ENCODE data around the gene LRRC8E.
A peak's percentile ranks its signal among the peaks of the same experiment; 100 is the strongest.

LRRC8E gene

DNA sequence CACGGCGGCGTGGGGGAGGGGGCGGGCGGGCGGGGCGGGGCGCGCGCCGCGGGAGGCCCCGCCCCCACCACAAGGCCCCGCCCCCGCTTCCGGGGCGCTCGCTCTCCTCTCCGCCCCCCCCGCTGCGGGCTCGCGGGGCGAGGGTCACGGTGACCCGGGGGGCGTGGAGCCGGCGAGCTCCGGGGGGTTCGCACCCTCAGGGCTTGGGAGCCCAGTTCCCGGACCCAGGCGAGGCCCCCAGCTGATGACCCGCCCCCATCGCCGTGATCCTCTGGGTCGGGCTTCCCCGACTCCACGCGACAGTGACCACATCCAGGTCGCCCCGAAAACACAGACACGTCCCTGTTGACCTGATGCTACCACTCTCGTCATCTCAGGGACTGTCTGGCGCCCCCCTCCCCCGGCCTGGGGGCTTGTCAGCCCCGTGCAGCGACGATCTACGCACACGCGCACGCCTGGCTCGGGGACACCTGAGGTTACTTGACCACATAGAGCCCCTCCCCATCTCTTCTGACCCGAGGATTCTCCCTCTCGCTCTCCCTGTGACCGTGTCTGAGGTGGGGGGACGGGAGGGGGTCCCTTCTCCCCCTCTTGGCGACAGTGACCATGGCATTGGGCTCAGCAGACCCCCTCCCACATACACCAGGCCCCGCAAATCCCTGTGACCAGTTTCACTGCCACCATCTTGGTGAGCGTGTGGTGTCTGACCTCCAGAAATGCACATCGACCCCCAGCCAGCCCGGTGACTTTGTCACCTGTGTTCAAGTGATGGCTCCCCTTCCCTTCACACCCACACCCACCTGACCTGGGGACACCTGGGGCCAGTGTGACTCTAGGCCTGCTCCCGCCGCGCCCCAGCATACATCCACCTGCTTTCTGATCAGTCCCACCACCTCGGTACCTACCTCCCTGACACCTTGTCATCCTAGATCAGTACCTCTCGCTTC, 16.0 kb downstream of the LRRC8E start:
- H3K36me3 ChIP-seq (ENCODE audit: control insufficient read depth in 1 of 2, insufficient read depth in 2 of 2, low read depth in 1 of 2, low read length in 2 of 2), result peaks cover 20 to 56% of the 10 kb centered on the region in 2 experiments
- peak overlapping the region; percentile 12 for H2AK5ac ChIP-seq (ENCODE audit: low read length, severe bottlenecking)
- no peaks in the 10 kb centered on the region for H3K27me3 ChIP-seq (ENCODE audit: control insufficient read depth in 1 of 2, insufficient read depth in 1 of 2, low read length in 2 of 2)
- peak overlapping the region; percentile 89 to 97 for H3K4me3 ChIP-seq (ENCODE audit: insufficient read depth in 1 of 2, low read depth in 1 of 2, low read length in 2 of 2)
- no peaks in the 10 kb centered on the region for H3K9me3 ChIP-seq (ENCODE audit: control insufficient read depth, low read length)
- peak overlapping the region; percentile 92 to 95 for H3K18ac ChIP-seq (ENCODE audit: low read depth in 1 of 2, low read length in 2 of 2)
- H3K79me1 ChIP-seq (replicated peaks; ENCODE audit: low read length, poor library complexity, severe bottlenecking), result peaks cover 45% of the 10 kb centered on the region
- peak overlapping the region; percentile 2 for H2AFZ ChIP-seq (ENCODE audit: low read depth, low read length)
- peak; percentile 41 for DNase-seq
- 28% methylated on average over 33 of the region's 68 CpGs for WGBS
- H3K9ac ChIP-seq (ENCODE audit: low read length), result peak overlapping the region; percentile 93
- H4K91ac ChIP-seq (ENCODE audit: low read length), result peak overlapping the region; percentile 74
- peak overlapping the region; percentile 83 for H3K27ac ChIP-seq (ENCODE audit: low read length, poor library complexity, severe bottlenecking)
- H3K23ac ChIP-seq (ENCODE audit: low read length in 2 of 2), result no peak overlapping the region
- peak overlapping the region in 1 of 2 experiments; percentile 5 for H3K14ac ChIP-seq (ENCODE audit: low read length in 2 of 2)
- H2BK5ac ChIP-seq (ENCODE audit: low read depth, low read length, poor library complexity, severe bottlenecking), result peak overlapping the region; percentile 53
- H2BK120ac ChIP-seq (ENCODE audit: low read depth, low read length), result peak overlapping the region; percentile 91
- peak overlapping the region; percentile 70 for H2BK15ac ChIP-seq (ENCODE audit: low read depth, poor library complexity, severe bottlenecking)
- H3K4me2 ChIP-seq (ENCODE audit: low read length, poor library complexity, severe bottlenecking), result peak overlapping the region; percentile 85
- peaks cover 43% of the 10 kb centered on the region for H3K4me1 ChIP-seq (ENCODE audit: control insufficient read depth, insufficient read depth, low read depth, low read length)
- peak overlapping the region; percentile 80 to 88 for H3K4ac ChIP-seq (ENCODE audit: low read depth in 1 of 2, low read length in 2 of 2)
- H2BK12ac ChIP-seq (ENCODE audit: low read length in 2 of 2), result peak overlapping the region; percentile 17 to 72
- peak overlapping the region; percentile 75 for H4K8ac ChIP-seq (ENCODE audit: low read length)

DNA sequence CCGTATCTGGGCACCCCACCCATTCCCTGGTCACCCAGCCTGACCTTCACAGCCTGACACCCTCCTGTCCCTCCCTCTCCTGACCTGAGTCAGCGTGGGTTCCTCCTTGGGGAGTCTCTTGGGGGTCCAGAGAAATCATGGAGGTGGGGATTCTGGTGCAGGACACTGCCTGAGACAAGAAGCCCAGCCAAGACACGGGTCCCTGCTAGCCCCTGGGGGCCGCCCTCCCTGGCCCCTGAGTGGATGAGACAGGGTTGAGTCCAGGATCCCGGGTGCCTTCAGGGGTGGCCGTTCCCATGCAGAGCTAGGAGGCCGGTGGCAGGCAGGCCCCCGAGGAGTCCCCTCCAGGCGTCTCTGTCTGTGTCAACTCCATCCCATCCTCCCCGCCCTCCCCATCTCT, 17.0 kb downstream of the LRRC8E start:
- Histone ChIP-seq H3K14ac (ENCODE audit: low read length in 2 of 2) (no peak overlapping the region), H3K27me3 (ENCODE audit: control insufficient read depth in 1 of 2, insufficient read depth in 1 of 2, low read length in 2 of 2) (no peaks in the 10 kb centered on the region), H2AFZ (ENCODE audit: low read depth, low read length) (no peak overlapping the region), H3K9me3 (ENCODE audit: control insufficient read depth, low read length) (no peaks in the 10 kb centered on the region), H3K9ac (ENCODE audit: low read length) (peak overlapping the region; percentile 93), H3K18ac (ENCODE audit: low read depth in 1 of 2, low read length in 2 of 2) (no peak overlapping the region), H3K36me3 (ENCODE audit: control insufficient read depth in 1 of 2, insufficient read depth in 2 of 2, low read depth in 1 of 2, low read length in 2 of 2) (peaks cover 14 to 56% of the 10 kb centered on the region in 2 experiments), H3K4ac (ENCODE audit: low read depth in 1 of 2, low read length in 2 of 2) (no peak overlapping the region), H3K4me1 (ENCODE audit: control insufficient read depth, insufficient read depth, low read depth, low read length) (peaks cover 43% of the 10 kb centered on the region), H4K8ac (ENCODE audit: low read length) (no peak overlapping the region), H3K27ac (ENCODE audit: low read length, poor library complexity, severe bottlenecking) (no peak overlapping the region), H2BK15ac (ENCODE audit: low read depth, poor library complexity, severe bottlenecking) (no peak overlapping the region), H2AK5ac (ENCODE audit: low read length, severe bottlenecking) (no peak overlapping the region), H3K79me1 (replicated peaks; ENCODE audit: low read length, poor library complexity, severe bottlenecking) (peaks cover 47% of the 10 kb centered on the region), H3K4me3 (ENCODE audit: insufficient read depth in 1 of 2, low read depth in 1 of 2, low read length in 2 of 2) (peak overlapping the region; percentile 14 to 97), H4K91ac (ENCODE audit: low read length) (no peak overlapping the region), H2BK5ac (ENCODE audit: low read depth, low read length, poor library complexity, severe bottlenecking) (no peak overlapping the region), H3K4me2 (ENCODE audit: low read length, poor library complexity, severe bottlenecking) (peak overlapping the region; percentile 9), H3K23ac (ENCODE audit: low read length in 2 of 2) (no peak overlapping the region), H2BK120ac (ENCODE audit: low read depth, low read length) (no peak overlapping the region), H2BK12ac (ENCODE audit: low read length in 2 of 2) (no peak overlapping the region)
- 81% methylated on average over 9 of the region's 10 CpGs for WGBS
- DNase-seq, result no peak

GRCh38 chr19:7905859-7906258, 17.5 kb downstream of the LRRC8E start:
- Histone ChIP-seq H2BK5ac (ENCODE audit: low read depth, low read length, poor library complexity, severe bottlenecking) (no peak overlapping the region), H3K14ac (ENCODE audit: low read length in 2 of 2) (no peak overlapping the region), H3K4me1 (ENCODE audit: control insufficient read depth, insufficient read depth, low read depth, low read length) (peaks cover 43% of the 10 kb centered on the region), H3K18ac (ENCODE audit: low read depth in 1 of 2, low read length in 2 of 2) (no peak overlapping the region), H2BK120ac (ENCODE audit: low read depth, low read length) (no peak overlapping the region), H3K27me3 (ENCODE audit: control insufficient read depth in 1 of 2, insufficient read depth in 1 of 2, low read length in 2 of 2) (no peaks in the 10 kb centered on the region), H4K8ac (ENCODE audit: low read length) (no peak overlapping the region), H3K4ac (ENCODE audit: low read depth in 1 of 2, low read length in 2 of 2) (no peak overlapping the region), H3K9me3 (ENCODE audit: control insufficient read depth, low read length) (no peaks in the 10 kb centered on the region), H2AK5ac (ENCODE audit: low read length, severe bottlenecking) (no peak overlapping the region), H3K79me1 (replicated peaks; ENCODE audit: low read length, poor library complexity, severe bottlenecking) (peaks cover 48% of the 10 kb centered on the region), H3K9ac (ENCODE audit: low read length) (peak overlapping the region; percentile 93), H3K36me3 (ENCODE audit: control insufficient read depth in 1 of 2, insufficient read depth in 2 of 2, low read depth in 1 of 2, low read length in 2 of 2) (peaks cover 18 to 56% of the 10 kb centered on the region in 2 experiments), H4K91ac (ENCODE audit: low read length) (no peak overlapping the region), H3K27ac (ENCODE audit: low read length, poor library complexity, severe bottlenecking) (no peak overlapping the region), H3K23ac (ENCODE audit: low read length in 2 of 2) (no peak overlapping the region), H2BK15ac (ENCODE audit: low read depth, poor library complexity, severe bottlenecking) (no peak overlapping the region), H2BK12ac (ENCODE audit: low read length in 2 of 2) (no peak overlapping the region), H3K4me3 (ENCODE audit: insufficient read depth in 1 of 2, low read depth in 1 of 2, low read length in 2 of 2) (no peak overlapping the region), H3K4me2 (ENCODE audit: low read length, poor library complexity, severe bottlenecking) (no peak overlapping the region), H2AFZ (ENCODE audit: low read depth, low read length) (no peak overlapping the region)
- 99% methylated on average over 10 of the region's 10 CpGs for WGBS
- DNase-seq, result no peak

GRCh38 chr19:7907122-7907521, 18.8 kb downstream of the LRRC8E start:
- DNase-seq, result no peak
- no peak overlapping the region for H2BK120ac ChIP-seq (ENCODE audit: low read depth, low read length)
- no peak overlapping the region for H2BK12ac ChIP-seq (ENCODE audit: low read length in 2 of 2)
- peaks cover 52% of the 10 kb centered on the region for H3K79me1 ChIP-seq (replicated peaks; ENCODE audit: low read length, poor library complexity, severe bottlenecking)
- H4K91ac ChIP-seq (ENCODE audit: low read length), result no peak overlapping the region
- H3K4me2 ChIP-seq (ENCODE audit: low read length, poor library complexity, severe bottlenecking), result no peak overlapping the region
- H3K23ac ChIP-seq (ENCODE audit: low read length in 2 of 2), result no peak overlapping the region
- H3K4me1 ChIP-seq (ENCODE audit: control insufficient read depth, insufficient read depth, low read depth, low read length), result peaks cover 43% of the 10 kb centered on the region
- H3K4me3 ChIP-seq (ENCODE audit: insufficient read depth in 1 of 2, low read depth in 1 of 2, low read length in 2 of 2), result peak overlapping the region in 1 of 2 experiments; percentile 15
- H3K9me3 ChIP-seq (ENCODE audit: control insufficient read depth, low read length), result no peaks in the 10 kb centered on the region
- peak overlapping the region; percentile 43 for H4K8ac ChIP-seq (ENCODE audit: low read length)
- H3K36me3 ChIP-seq (ENCODE audit: control insufficient read depth in 1 of 2, insufficient read depth in 2 of 2, low read depth in 1 of 2, low read length in 2 of 2), result peaks cover 30 to 64% of the 10 kb centered on the region in 2 experiments
- no peak overlapping the region for H2AK5ac ChIP-seq (ENCODE audit: low read length, severe bottlenecking)
- H3K27me3 ChIP-seq (ENCODE audit: control insufficient read depth in 1 of 2, insufficient read depth in 1 of 2, low read length in 2 of 2), result no peaks in the 10 kb centered on the region
- H3K18ac ChIP-seq (ENCODE audit: low read depth in 1 of 2, low read length in 2 of 2), result no peak overlapping the region
- no peak overlapping the region for H3K27ac ChIP-seq (ENCODE audit: low read length, poor library complexity, severe bottlenecking)
- no peak overlapping the region for H2AFZ ChIP-seq (ENCODE audit: low read depth, low read length)
- no peak overlapping the region for H3K4ac ChIP-seq (ENCODE audit: low read depth in 1 of 2, low read length in 2 of 2)
- H3K14ac ChIP-seq (ENCODE audit: low read length in 2 of 2), result no peak overlapping the region
- no peak overlapping the region for H2BK15ac ChIP-seq (ENCODE audit: low read depth, poor library complexity, severe bottlenecking)
- H3K9ac ChIP-seq (ENCODE audit: low read length), result no peak overlapping the region
- H2BK5ac ChIP-seq (ENCODE audit: low read depth, low read length, poor library complexity, severe bottlenecking), result no peak overlapping the region
- 98% methylated on average over 18 of the region's 19 CpGs for WGBS

Measured in mesenchymal stem cell (in vitro differentiated cells and primary cell).